Stimulated activated CD8-positive, alpha-beta memory T cell treated with anti-CD3 and anti-CD28 coated beads, Interleukin-7, amount 100 ng/mL, for 1 hour (primary cell): ENCODE data around the gene ARHGEF28.

Experiments used
- DNase-seq, 2 donors: peaks; one replicate each; pipeline ENCODE4 v3.0.0-alpha.2; 2020; ENCODE audit warnings: low read depth in 2 of 2

ARHGEF28 gene

GRCh38 chr5:73816656-73817420, 190.8 kb downstream of the ARHGEF28 start:
- DNase-seq: no peak

- DNase-seq: no peak
Measured at GRCh38 chr5:73818357-73818756, 192.4 kb downstream of the ARHGEF28 start.

GRCh38 chr5:73820326-73820725, 194.3 kb downstream of the ARHGEF28 start:
- DNase-seq: no peak

- no peak for DNase-seq
Measured at GRCh38 chr5:73821003-73821402, 195.0 kb downstream of the ARHGEF28 start.

- DNase-seq: no peak
Measured at GRCh38 chr5:73822278-73822988, 196.4 kb downstream of the ARHGEF28 start.

- no peak for DNase-seq
Measured at GRCh38 chr5:73822989-73823339, 197.0 kb downstream of the ARHGEF28 start.

- DNase-seq: no peak
Measured at GRCh38 chr5:73823508-73823925, 197.5 kb downstream of the ARHGEF28 start.

- no peak for DNase-seq
Measured at GRCh38 chr5:73825199-73825598, 199.2 kb downstream of the ARHGEF28 start.

GRCh38 chr5:73825736-73826135, 199.7 kb downstream of the ARHGEF28 start:
- DNase-seq: no peak

GRCh38 chr5:73826301-73827105, 200.5 kb downstream of the ARHGEF28 start:
- DNase-seq: no peak

- no peak for DNase-seq
Measured at GRCh38 chr5:73827106-73827450, 201.1 kb downstream of the ARHGEF28 start.

- no peak for DNase-seq
Measured at GRCh38 chr5:73828465-73828864, 202.5 kb downstream of the ARHGEF28 start.

- no peak for DNase-seq
Measured at GRCh38 chr5:73830646-73831045, 204.7 kb downstream of the ARHGEF28 start.

- DNase-seq: no peak
Measured at GRCh38 chr5:73831066-73831465, 205.1 kb downstream of the ARHGEF28 start.

GRCh38 chr5:73834693-73835092, 208.7 kb downstream of the ARHGEF28 start:
- DNase-seq: no peak

- DNase-seq: no peak
Measured at GRCh38 chr5:73835726-73836125, 209.7 kb downstream of the ARHGEF28 start.

- no peak for DNase-seq
Measured at GRCh38 chr5:73836607-73837006, 210.6 kb downstream of the ARHGEF28 start.

GRCh38 chr5:73838901-73839300, 212.9 kb downstream of the ARHGEF28 start:
- no peak for DNase-seq

GRCh38 chr5:73841641-73842040, 215.6 kb downstream of the ARHGEF28 start:
- DNase-seq: no peak

GRCh38 chr5:73844165-73844564, 218.2 kb downstream of the ARHGEF28 start:
- no peak for DNase-seq

- no peak for DNase-seq
Measured at GRCh38 chr5:73851471-73852181, 225.6 kb downstream of the ARHGEF28 start.

GRCh38 chr5:73853091-73853490, 227.1 kb downstream of the ARHGEF28 start:
- DNase-seq: no peak
